C4-2B (cell line): Measurements from ENCODE around the gene MACF1.

Source experiments
- CTCF ChIP-seq: fragments of 450-650 bp; conservative IDR thresholded peaks from 2 replicates; pipeline ENCODE4 v1.5.1; 2017; ENCODE audit warnings: mild to moderate bottlenecking
- ZFX ChIP-seq: fragments of 450-650 bp; IDR thresholded peaks from 2 replicates; pipeline ENCODE4 v1.6.1; 2017

GRCh38 chr1:39466413-39467107 lies 262.1 kb downstream of the MACF1 start:
- TF ChIP-seq CTCF (no peak), ZFX (no peak)
